Psoas muscle (tissue), 8 donors: ENCODE measurements around the gene CEP20. TPM values are rescaled to one million over a fixed set of nuclear protein-coding genes. Genes with fewer than 3 reads are reported as not detected.
"Not testable (repeated sequence)": the region's sequence is repeated elsewhere in the genome, so short reads cannot be mapped to it uniquely, and the experiment has no call there.

Source experiments
- ATAC-seq, 4 donors: fragments of 200-7000 bp; cut with Tn5 transposase; one replicate each; pipeline ENCODE4 v1.9.1; 2020; ENCODE audit warnings: moderate library complexity in 3 of 4, mild to moderate bottlenecking in 2 of 4
- DNase-seq, 2 donors: peaks; one replicate each; pipeline ENCODE4 v3.0.0-alpha.2; 2020
- H3K27ac ChIP-seq: fragments of 200-600 bp; one replicate; pipeline ENCODE4 v1.8.0; 2022
- H3K27me3 ChIP-seq, 3 donors: fragments of 200-600 bp in 1 of 3; one replicate each; pipeline versions ENCODE4 v1.6.1 to v1.8.0; 2013 to 2022; ENCODE audit warnings: low read length in 2 of 3, mild to moderate bottlenecking in 2 of 3, moderate library complexity in 1 of 3; ENCODE audit not compliant: insufficient read depth in 3 of 3
- H3K36me3 ChIP-seq, 2 donors: fragments of 200-600 bp in 1 of 2; one replicate each; pipeline versions ENCODE4 v1.6.1 to v1.8.0; 2013 to 2022; ENCODE audit warnings: low read depth in 1 of 2, mild to moderate bottlenecking in 1 of 2, moderate library complexity in 1 of 2; ENCODE audit not compliant: insufficient read depth in 1 of 2
- H3K4me1 ChIP-seq: fragments of 200-600 bp; one replicate; pipeline ENCODE4 v1.8.0; 2022
- H3K4me3 ChIP-seq: fragments of 200-600 bp; one replicate; pipeline ENCODE4 v1.8.0; 2022; ENCODE audit warnings: mild to moderate bottlenecking
- H3K9me3 ChIP-seq: fragments of 200-600 bp; one replicate; pipeline ENCODE4 v1.8.0; 2022
- CTCF ChIP-seq: fragments of 200-600 bp; IDR thresholded peaks from one replicate; pipeline ENCODE4 v1.8.0; 2022; ENCODE audit warnings: antibody characterized with exemption
- WGBS, 3 donors: extraction: QIAGEN DNeasy Blood & Tissue Kit; methylation state at CpG; one replicate each; pipeline versions ENCODE4 v1.1.6 to v1.1.7; 2013; 5-methylcytosine and 5-hydroxymethylcytosine counted together
- intact Hi-C, 2 donors: fragments of 100-400 bp; cut with DNase I; formaldehyde crosslinking; loops; one replicate each; pipeline versions ENCODE4 v1.11.0 to v1.14.2; 2022
- polyA plus RNA-seq, 3 donors: library from polyadenylated mRNA; stranded (reverse); fragments of 200-250 nt; gene quantifications; one replicate each; pipeline ENCODE4 v1.2.3, GENCODE V29; 2013
- total RNA-seq, 4 donors: library from RNA; stranded (reverse); fragmentation: NEBNext Ultra II Directional in 2 of 4; extraction: Animal tissue kit (Norgen Biotek cat#: 25700) in 2 of 4; gene quantifications; one replicate each; pipeline versions ENCODE4 v1.2.1 to v1.2.4, GENCODE V29; 2021 to 2023
- donor health status: healthy with polysubstance abuse.
- donor health status: DM: no; HTN: no; CAD: no; lungs with moderate emphysema.
- donor health status: Bipolar disorder and iron deficiency.
- donor health status: healthy.
- donor health status: DM: yes; HTN: yes; CAD: no.
- donor health status: DM: no; HTN: no; CAD: no.
- donor health status: DM: no; HTN: no; CAD: no.
- donor health status: DM: yes; HTN: yes; CAD: no.

CEP20 gene
- total and polyA plus RNA-seq, 7 donors, result 33.0 to 98.9 (median 49.6) TPM

GRCh38 chr16:15928261-15929104 lies 40.1 kb upstream of the CEP20 start:
- 92 to 94% (median 92%) methylated on average over 18 of the region's 18 CpGs for WGBS, 3 donors
- DNase-seq, result no peak
- Histone ChIP-seq H3K27ac (no peak overlapping the region), H3K9me3 (no peaks in the 10 kb centered on the region), H3K4me3 (no peak overlapping the region), H3K27me3 (no peaks in the 10 kb centered on the region), H3K4me1 (no peaks in the 10 kb centered on the region), H3K36me3 (no peaks in the 10 kb centered on the region)
- no peak for TF ChIP-seq CTCF
- intact Hi-C loops, result loop anchor here in 1 of 2 donors (10.0 kb wide), 1 partner anchor 84 kb away; no protein-coding TSS in a partner anchor
- ATAC-seq, result peak in 1 of 4 donors; percentile 21

DNA sequence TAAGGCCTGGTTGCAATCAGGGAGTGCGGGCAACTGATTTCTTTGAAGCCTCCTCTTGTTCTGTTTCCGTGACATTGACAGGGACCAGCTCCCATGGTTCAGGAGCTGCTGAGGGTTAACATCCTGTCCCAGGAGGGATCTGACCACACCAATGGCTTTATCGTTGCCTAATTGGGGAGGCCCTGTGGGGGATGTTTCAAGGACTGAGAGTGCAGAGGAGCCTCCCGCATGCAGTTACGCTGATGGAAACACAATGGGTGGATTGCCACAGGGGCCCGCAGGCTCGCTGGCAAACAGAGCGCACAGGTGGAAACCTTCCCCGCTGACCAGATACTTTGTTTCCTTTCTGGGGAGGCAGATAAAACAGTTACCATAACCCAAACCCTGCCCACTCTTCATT lies 37.2 kb upstream of the CEP20 start:
- ATAC-seq (no peak), DNase-seq (no peak)
- intact Hi-C loops, result loop anchor here in 1 of 2 donors (10.0 kb wide), 1 partner anchor 81 kb away; no protein-coding TSS in a partner anchor
- no peak for TF ChIP-seq CTCF
- Histone ChIP-seq H3K36me3 (no peaks in the 10 kb centered on the region), H3K4me1 (no peaks in the 10 kb centered on the region), H3K27ac (no peak overlapping the region), H3K4me3 (no peak overlapping the region), H3K27me3 (no peaks in the 10 kb centered on the region), H3K9me3 (no peaks in the 10 kb centered on the region)
- 81 to 88% (median 86%) methylated on average over 9 of the region's 9 CpGs for WGBS, 3 donors

DNA sequence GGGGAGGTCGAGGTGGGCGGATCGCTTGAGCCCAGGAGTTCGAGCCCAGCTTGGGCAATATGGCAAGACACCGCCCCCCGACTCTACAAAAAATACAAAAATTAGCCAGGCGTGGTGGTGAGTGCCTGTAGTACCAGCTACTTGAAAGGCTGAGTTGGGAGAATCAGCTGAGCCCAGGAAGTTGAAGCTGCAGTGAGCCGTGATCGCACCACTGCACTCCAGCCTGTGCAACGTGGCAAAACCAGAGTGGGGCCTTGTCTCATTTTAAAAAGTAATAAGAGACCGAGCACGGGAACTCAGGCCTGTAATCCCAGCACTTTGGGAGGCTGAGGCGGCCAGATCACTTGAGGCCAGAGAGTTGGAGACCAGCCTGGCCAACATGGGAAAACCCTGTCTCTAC lies 36.6 kb upstream of the CEP20 start:
- Histone ChIP-seq H3K4me1 (no peaks in the 10 kb centered on the region), H3K4me3 (no peak overlapping the region), H3K27ac (no peak overlapping the region), H3K36me3 (no peaks in the 10 kb centered on the region), H3K9me3 (no peaks in the 10 kb centered on the region), H3K27me3 (no peaks in the 10 kb centered on the region)
- TF ChIP-seq CTCF, result no peak
- DNase-seq (no peak), ATAC-seq (no peak)
- intact Hi-C loops, result loop anchor here in 1 of 2 donors (10.0 kb wide), 1 partner anchor 80 kb away; no protein-coding TSS in a partner anchor
- 91 to 92% (median 92%) methylated on average over 13 of the region's 13 CpGs for WGBS, 3 donors

- Histone ChIP-seq H3K36me3 (no peaks in the 10 kb centered on the region), H3K9me3 (no peaks in the 10 kb centered on the region), H3K4me3 (no peak overlapping the region), H3K27me3 (no peaks in the 10 kb centered on the region), H3K4me1 (no peaks in the 10 kb centered on the region), H3K27ac (no peak overlapping the region)
- DNase-seq (no peak), ATAC-seq (no peak)
- TF ChIP-seq CTCF, result no peak
- WGBS, 3 donors, result 92 to 95% (median 94%) methylated on average over 6 of the region's 6 CpGs
- intact Hi-C loops, result no loop called here
Measured at GRCh38 chr16:15919331-15919730, 30.9 kb upstream of the CEP20 start.

- intact Hi-C loops, H3K27ac ChIP-seq, H3K4me1 ChIP-seq, H3K36me3 ChIP-seq, DNase-seq, H3K27me3 ChIP-seq, H3K4me3 ChIP-seq, H3K9me3 ChIP-seq, ATAC-seq: not testable (repeated sequence)
- WGBS, 3 donors, result 75 to 83% (median 76%) methylated on average over 3 of the region's 3 CpGs
Measured at GRCh38 chr16:15918314-15918713, 29.9 kb upstream of the CEP20 start.
